HEK293 (cell line): ENCODE results near the gene TMEM19.

Experiments
- CTCF ChIA-PET: fragments of 350-600 bp; formaldehyde crosslinking; extraction: SDS; loops from one replicate; lab custom pipeline; 2021; ENCODE audit warnings: antibody characterized with exemption; lab: Yijun Ruan, JAX
- POLR2A ChIA-PET: fragments of 300-600 bp; formaldehyde crosslinking; extraction: SDS; loops from one replicate; lab custom pipeline; 2020; ENCODE audit warnings: antibody characterized with exemption, inconsistent platforms; lab: Yijun Ruan, JAX
- H3K27ac ChIP-seq: fragments of 200-500 bp; sonication (Bioruptor generic); 2 replicates; pipeline ENCODE4 v1.5.1; 2014; ENCODE audit warnings: low read depth, low read length, control low read depth, inconsistent platforms; ENCODE audit errors: extremely low read depth
- H3K36me3 ChIP-seq, 2 experiments: fragments of 200-500 bp in 1 of 2; sonication (Bioruptor generic) in 1 of 2; 1 replicate in 1 of 2; 2 replicates in 1 of 2; pipeline ENCODE4 v1.5.1; 2014 to 2017; ENCODE audit warnings: inconsistent platforms in 2 of 2, low read length in 2 of 2; ENCODE audit not compliant: control insufficient read depth in 2 of 2, insufficient read depth in 1 of 2
- H3K4me1 ChIP-seq: fragments of 200-500 bp; sonication (Bioruptor generic); 2 replicates; pipeline ENCODE4 v1.5.1; 2014; ENCODE audit warnings: mild to moderate bottlenecking, low read length, inconsistent platforms; ENCODE audit not compliant: control insufficient read depth, insufficient read depth
- H3K4me3 ChIP-seq: 2 replicates; pipeline ENCODE4 v1.5.1; 2011; ENCODE audit warnings: low read depth, mild to moderate bottlenecking, control low read depth, low read length, moderate library complexity
- H3K9me3 ChIP-seq: fragments of 200-500 bp; sonication (Bioruptor generic); 2 replicates; pipeline ENCODE4 v1.5.1; 2014; ENCODE audit warnings: low read depth, low read length, inconsistent platforms; ENCODE audit not compliant: control insufficient read depth, insufficient read depth
- BCL11B ChIP-seq: fragments of 450-650 bp; formaldehyde crosslinking; IDR thresholded peaks from 2 replicates; pipeline ENCODE4 v1.5.1; 2016; ENCODE audit warnings: low read depth, missing biosample characterization, missing genetic modification characterization
- GLI2 ChIP-seq: fragments of 450-650 bp; formaldehyde crosslinking; IDR thresholded peaks from 2 replicates; pipeline ENCODE4; 2017; ENCODE audit warnings: missing biosample characterization, missing genetic modification characterization, low read depth, borderline replicate concordance
- GLI4 ChIP-seq: fragments of 450-650 bp; formaldehyde crosslinking; IDR thresholded peaks from 2 replicates; pipeline ENCODE4 v1.5.1; 2016; ENCODE audit warnings: missing biosample characterization, missing genetic modification characterization
- HOXD13 ChIP-seq: sonication (generic); formaldehyde crosslinking; IDR thresholded peaks from 2 replicates; pipeline ENCODE4 v1.8.0; 2022; ENCODE audit warnings: missing genetic modification reagents, borderline replicate concordance
- OSR2 ChIP-seq: fragments of 450-650 bp; formaldehyde crosslinking; IDR thresholded peaks from 2 replicates; pipeline ENCODE4 v1.5.1; 2016; ENCODE audit warnings: missing biosample characterization, missing genetic modification characterization
- ZNF121 ChIP-seq: fragments of 450-650 bp; formaldehyde crosslinking; IDR thresholded peaks from 2 replicates; pipeline ENCODE4 v1.5.1; 2016; ENCODE audit warnings: missing biosample characterization, missing genetic modification characterization
- ZNF23 ChIP-seq: fragments of 450-650 bp; formaldehyde crosslinking; IDR thresholded peaks from 2 replicates; pipeline ENCODE4 v1.5.1; 2016; ENCODE audit warnings: missing biosample characterization, missing genetic modification characterization, borderline replicate concordance
- ZNF24 ChIP-seq: fragments of 450-650 bp; formaldehyde crosslinking; IDR thresholded peaks from 2 replicates; pipeline ENCODE4 v1.5.1; 2016; ENCODE audit warnings: missing biosample characterization, missing genetic modification characterization
- ZNF302 ChIP-seq: fragments of 450-650 bp; formaldehyde crosslinking; IDR thresholded peaks from 2 replicates; pipeline ENCODE4 v1.5.1; 2016; ENCODE audit warnings: missing biosample characterization, missing genetic modification characterization, low read depth
- ZNF366 ChIP-seq: fragments of 450-650 bp; formaldehyde crosslinking; conservative IDR thresholded peaks from 2 replicates; pipeline ENCODE4 v1.5.1; 2016; ENCODE audit warnings: missing biosample characterization, missing genetic modification characterization
- ZNF48 ChIP-seq: fragments of 450-650 bp; formaldehyde crosslinking; IDR thresholded peaks from 2 replicates; pipeline ENCODE4 v1.5.1; 2016; ENCODE audit warnings: missing biosample characterization, missing genetic modification characterization
- ZNF501 ChIP-seq: fragments of 450-650 bp; formaldehyde crosslinking; IDR thresholded peaks from 2 replicates; pipeline ENCODE4 v1.5.1; 2016; ENCODE audit warnings: missing biosample characterization, missing genetic modification characterization
- ZNF558 ChIP-seq: fragments of 450-650 bp; formaldehyde crosslinking; IDR thresholded peaks from 2 replicates; pipeline ENCODE4 v1.5.1; 2016; ENCODE audit warnings: missing biosample characterization, missing genetic modification characterization
- ZNF561 ChIP-seq: fragments of 450-650 bp; IDR thresholded peaks from 2 replicates; pipeline ENCODE4 v1.5.1; 2018; ENCODE audit warnings: missing biosample characterization, missing genetic modification characterization, borderline replicate concordance
- ZNF664 ChIP-seq: fragments of 450-650 bp; formaldehyde crosslinking; IDR thresholded peaks from 2 replicates; pipeline ENCODE4 v1.5.1; 2016; ENCODE audit warnings: missing biosample characterization, missing genetic modification characterization
- ZNF677 ChIP-seq: fragments of 450-650 bp; IDR thresholded peaks from 2 replicates; pipeline ENCODE4 v1.5.0; 2018; ENCODE audit warnings: missing biosample characterization, mild to moderate bottlenecking, missing genetic modification characterization, moderate library complexity
- ZNF701 ChIP-seq: fragments of 450-650 bp; formaldehyde crosslinking; IDR thresholded peaks from 2 replicates; pipeline ENCODE4 v1.5.1; 2016; ENCODE audit warnings: missing biosample characterization, missing genetic modification characterization
- ZNF791 ChIP-seq: fragments of 450-650 bp; formaldehyde crosslinking; IDR thresholded peaks from 2 replicates; pipeline ENCODE4 v1.5.1; 2016; ENCODE audit warnings: missing biosample characterization, missing genetic modification characterization
- ZXDB ChIP-seq: fragments of 450-650 bp; formaldehyde crosslinking; IDR thresholded peaks from 2 replicates; pipeline ENCODE4 v1.5.1; 2016; ENCODE audit warnings: missing biosample characterization, missing genetic modification characterization
- TF ChIP-seq, protein P1 (sequence below): fragments of 450-650 bp; formaldehyde crosslinking; IDR thresholded peaks from 2 replicates; pipeline ENCODE4 v1.5.1; 2016; ENCODE audit warnings: missing biosample characterization, missing genetic modification characterization
- TF ChIP-seq, protein P2 (sequence below): fragments of 450-650 bp; formaldehyde crosslinking; IDR thresholded peaks from 2 replicates; pipeline ENCODE4; 2016; ENCODE audit warnings: missing biosample characterization, missing genetic modification characterization
- TF ChIP-seq, protein P3 (sequence below): fragments of 450-650 bp; formaldehyde crosslinking; IDR thresholded peaks from 2 replicates; pipeline ENCODE4 v1.5.1; 2017; ENCODE audit warnings: missing biosample characterization, missing genetic modification characterization
- TF ChIP-seq, protein P4 (sequence below): fragments of 450-650 bp; formaldehyde crosslinking; IDR thresholded peaks from 2 replicates; pipeline ENCODE4 v1.5.1; 2016; ENCODE audit warnings: missing biosample characterization, missing genetic modification characterization
- TF ChIP-seq, protein P5 (sequence below): fragments of 450-650 bp; formaldehyde crosslinking; IDR thresholded peaks from 2 replicates; pipeline ENCODE4 v1.5.1; 2016; ENCODE audit warnings: missing biosample characterization, missing genetic modification characterization
- TF ChIP-seq, protein P6 (sequence below): fragments of 450-650 bp; formaldehyde crosslinking; IDR thresholded peaks from 2 replicates; pipeline ENCODE4 v1.5.1; 2016; ENCODE audit warnings: missing biosample characterization, missing genetic modification characterization, low read depth

Gene TMEM19

DNA sequence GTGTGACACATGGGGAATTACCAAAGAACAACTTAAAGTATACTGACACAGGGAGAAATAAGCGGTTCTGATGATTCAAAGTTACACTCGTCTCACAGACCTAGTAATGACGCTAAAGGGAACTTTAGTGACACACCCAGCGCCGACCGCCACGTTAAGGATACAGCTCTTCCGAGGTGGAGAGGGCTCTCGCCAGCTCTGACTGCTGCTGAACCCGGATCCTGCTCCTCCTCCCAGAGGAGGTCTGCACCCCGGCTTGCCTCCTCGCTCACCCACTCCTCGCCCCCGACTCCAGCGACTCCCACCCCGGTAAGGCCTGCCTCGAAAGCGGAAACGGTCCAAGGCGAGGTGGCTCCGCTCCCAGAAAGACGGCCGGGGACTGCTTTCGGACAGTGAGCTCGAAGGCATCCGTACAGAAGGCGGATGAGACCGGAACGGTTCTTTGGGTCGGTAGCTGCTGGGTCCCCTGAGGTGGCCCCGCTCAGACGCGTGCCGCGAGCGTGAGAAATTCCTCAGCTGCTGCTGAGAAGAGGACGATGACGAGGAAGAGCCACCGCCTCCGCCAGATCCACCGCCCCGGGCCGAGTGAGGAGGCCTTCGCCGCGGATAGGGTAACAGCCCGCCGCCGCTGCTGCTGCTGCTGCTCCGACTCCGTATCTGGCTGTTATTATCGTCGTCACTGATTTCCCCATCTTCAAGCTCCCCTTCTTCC lies 22.9 kb upstream of the TMEM19 start (continued):
- TF ChIP-seq ZNF561 (tag by site-specific recombination) (no peak), ZNF366 (tag by site-specific recombination) (no peak), ZNF501 (tag by site-specific recombination) (peak; percentile 18; the same call in 1 of the 2 replicates), GLI4 (tag by site-specific recombination) (no peak), ZNF121 (no peak), ZNF791 (tag by site-specific recombination) (no peak), ZXDB (no peak), BCL11B (tag by site-specific recombination) (no peak), ZNF302 (tag by site-specific recombination) (no peak)
- TF ChIP-seq, protein P1, sequence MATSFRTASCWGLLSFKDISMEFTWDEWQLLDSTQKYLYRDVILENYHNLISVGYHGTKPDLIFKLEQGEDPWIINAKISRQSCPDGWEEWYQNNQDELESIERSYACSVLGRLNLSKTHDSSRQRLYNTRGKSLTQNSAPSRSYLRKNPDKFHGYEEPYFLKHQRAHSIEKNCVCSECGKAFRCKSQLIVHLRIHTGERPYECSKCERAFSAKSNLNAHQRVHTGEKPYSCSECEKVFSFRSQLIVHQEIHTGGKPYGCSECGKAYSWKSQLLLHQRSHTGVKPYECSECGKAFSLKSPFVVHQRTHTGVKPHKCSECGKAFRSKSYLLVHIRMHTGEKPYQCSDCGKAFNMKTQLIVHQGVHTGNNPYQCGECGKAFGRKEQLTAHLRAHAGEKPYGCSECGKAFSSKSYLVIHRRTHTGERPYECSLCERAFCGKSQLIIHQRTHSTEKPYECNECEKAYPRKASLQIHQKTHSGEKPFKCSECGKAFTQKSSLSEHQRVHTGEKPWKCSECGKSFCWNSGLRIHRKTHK (tag by site-specific recombination) = no peak
- TF ChIP-seq, protein P2, sequence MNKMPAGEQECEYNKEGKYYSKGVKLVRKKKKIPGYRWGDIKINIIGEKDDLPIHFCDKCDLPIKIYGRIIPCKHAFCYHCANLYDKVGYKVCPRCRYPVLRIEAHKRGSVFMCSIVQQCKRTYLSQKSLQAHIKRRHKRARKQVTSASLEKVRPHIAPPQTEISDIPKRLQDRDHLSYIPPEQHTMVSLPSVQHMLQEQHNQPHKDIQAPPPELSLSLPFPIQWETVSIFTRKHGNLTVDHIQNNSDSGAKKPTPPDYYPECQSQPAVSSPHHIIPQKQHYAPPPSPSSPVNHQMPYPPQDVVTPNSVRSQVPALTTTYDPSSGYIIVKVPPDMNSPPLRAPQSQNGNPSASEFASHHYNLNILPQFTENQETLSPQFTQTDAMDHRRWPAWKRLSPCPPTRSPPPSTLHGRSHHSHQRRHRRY (tag by site-specific recombination) = no peak
- TF ChIP-seq, protein P3, sequence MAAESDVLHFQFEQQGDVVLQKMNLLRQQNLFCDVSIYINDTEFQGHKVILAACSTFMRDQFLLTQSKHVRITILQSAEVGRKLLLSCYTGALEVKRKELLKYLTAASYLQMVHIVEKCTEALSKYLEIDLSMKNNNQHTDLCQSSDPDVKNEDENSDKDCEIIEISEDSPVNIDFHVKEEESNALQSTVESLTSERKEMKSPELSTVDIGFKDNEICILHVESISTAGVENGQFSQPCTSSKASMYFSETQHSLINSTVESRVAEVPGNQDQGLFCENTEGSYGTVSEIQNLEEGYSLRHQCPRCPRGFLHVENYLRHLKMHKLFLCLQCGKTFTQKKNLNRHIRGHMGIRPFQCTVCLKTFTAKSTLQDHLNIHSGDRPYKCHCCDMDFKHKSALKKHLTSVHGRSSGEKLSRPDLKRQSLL (tag by site-specific recombination) = no peak
- TF ChIP-seq, protein P4, sequence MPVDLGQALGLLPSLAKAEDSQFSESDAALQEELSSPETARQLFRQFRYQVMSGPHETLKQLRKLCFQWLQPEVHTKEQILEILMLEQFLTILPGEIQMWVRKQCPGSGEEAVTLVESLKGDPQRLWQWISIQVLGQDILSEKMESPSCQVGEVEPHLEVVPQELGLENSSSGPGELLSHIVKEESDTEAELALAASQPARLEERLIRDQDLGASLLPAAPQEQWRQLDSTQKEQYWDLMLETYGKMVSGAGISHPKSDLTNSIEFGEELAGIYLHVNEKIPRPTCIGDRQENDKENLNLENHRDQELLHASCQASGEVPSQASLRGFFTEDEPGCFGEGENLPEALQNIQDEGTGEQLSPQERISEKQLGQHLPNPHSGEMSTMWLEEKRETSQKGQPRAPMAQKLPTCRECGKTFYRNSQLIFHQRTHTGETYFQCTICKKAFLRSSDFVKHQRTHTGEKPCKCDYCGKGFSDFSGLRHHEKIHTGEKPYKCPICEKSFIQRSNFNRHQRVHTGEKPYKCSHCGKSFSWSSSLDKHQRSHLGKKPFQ (tag by site-specific recombination) = no peak

DNA sequence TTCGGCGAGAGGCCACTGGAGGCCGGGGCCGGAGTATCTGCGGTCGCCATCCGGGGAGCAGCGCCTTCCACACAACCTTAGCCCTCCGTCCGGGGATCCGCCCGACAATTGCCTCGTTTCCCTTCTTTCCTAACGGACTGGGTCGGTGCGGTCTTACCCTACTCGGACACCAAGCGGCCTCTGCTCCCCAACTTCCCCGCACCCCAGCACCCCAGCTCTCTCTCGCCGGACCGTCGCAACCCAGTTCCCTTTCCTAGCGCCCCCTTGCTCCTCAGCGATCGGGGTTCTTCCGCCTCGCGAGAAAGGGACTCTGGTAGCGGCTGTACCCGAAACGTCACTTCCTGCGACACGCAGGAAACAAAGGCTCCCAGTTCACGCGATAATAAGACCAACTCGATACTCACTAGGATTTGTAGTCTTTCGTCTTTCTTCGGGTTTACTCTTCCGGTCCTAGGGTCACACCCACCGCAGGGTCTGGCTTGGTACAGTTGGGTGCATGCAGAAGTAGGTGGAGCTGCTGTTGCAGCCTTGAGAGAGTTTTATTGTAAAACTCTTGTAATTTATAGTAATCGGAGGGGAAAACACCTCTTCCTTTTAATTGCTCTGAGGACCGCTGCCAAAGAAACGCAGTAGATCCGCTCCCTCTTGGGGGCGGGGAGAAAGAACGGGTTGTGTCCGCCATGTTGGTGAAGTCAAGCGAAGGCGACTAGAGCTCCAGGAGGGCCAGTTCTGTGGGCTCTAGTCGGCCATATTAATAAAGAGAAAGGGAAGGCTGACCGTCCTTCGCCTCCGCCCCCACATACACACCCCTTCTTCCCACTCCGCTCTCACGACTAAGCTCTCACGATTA lies 22.1 kb upstream of the TMEM19 start, which contains the start of the genes THAP2 and ZFC3H1:
Gene THAP2 (plus strand): TSS at position 741 of the 850 bp plus-strand sequence. CDS start 209 bp downstream, outside the sequence.
Gene ZFC3H1 (minus strand): TSS at position 288 of the 850 bp plus-strand sequence. CDS start 238 bp downstream, at position 50.
- ChIA-PET POLR2A (interaction anchor here (1.0 to 2.9 kb wide), 11 partner anchors 12 to 91 kb away, joined by 3 to 90 read pairs (median 6); partner anchors contain the start of genes RAB21 and TMEM19), CTCF (interaction anchor here (0.6 to 1.5 kb wide), 8 partner anchors 27 to 601 kb away, joined by 3 to 5 read pairs (median 3); partner anchors contain the start of genes LGR5 and RAB21)
- H3K27ac ChIP-seq = peak within 1 kb of the TSS; percentile 83
- no peak for TF ChIP-seq ZNF677 (tag by site-specific recombination)
- no peak for TF ChIP-seq GLI2 (tag by site-specific recombination)
- TF ChIP-seq, protein P5, sequence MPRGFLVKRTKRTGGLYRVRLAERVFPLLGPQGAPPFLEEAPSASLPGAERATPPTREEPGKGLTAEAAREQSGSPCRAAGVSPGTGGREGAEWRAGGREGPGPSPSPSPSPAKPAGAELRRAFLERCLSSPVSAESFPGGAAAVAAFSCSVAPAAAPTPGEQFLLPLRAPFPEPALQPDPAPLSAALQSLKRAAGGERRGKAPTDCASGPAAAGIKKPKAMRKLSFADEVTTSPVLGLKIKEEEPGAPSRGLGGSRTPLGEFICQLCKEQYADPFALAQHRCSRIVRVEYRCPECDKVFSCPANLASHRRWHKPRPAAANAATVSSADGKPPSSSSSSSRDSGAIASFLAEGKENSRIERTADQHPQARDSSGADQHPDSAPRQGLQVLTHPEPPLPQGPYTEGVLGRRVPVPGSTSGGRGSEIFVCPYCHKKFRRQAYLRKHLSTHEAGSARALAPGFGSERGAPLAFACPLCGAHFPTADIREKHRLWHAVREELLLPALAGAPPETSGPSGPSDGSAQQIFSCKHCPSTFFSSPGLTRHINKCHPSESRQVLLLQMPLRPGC (tag by site-specific recombination) = no peak; the same call in 1 of the 2 replicates
- TF ChIP-seq ZNF664 = no peak
- TF ChIP-seq ZNF558 (tag by site-specific recombination) = peak; percentile 46; the same call in 1 of the 2 replicates
- TF ChIP-seq ZNF23 = no peak
- TF ChIP-seq ZNF24 = peak; percentile 25; the same call in 1 of the 2 replicates
- TF ChIP-seq ZNF48 = no peak
- no peak; the same call in 1 of the 2 replicates for TF ChIP-seq HOXD13 (CRISPR knock-in tag)
- TF ChIP-seq ZNF701 (tag by site-specific recombination) = no peak
- TF ChIP-seq OSR2 (tag by site-specific recombination) = no peak
- TF ChIP-seq, protein P6, sequence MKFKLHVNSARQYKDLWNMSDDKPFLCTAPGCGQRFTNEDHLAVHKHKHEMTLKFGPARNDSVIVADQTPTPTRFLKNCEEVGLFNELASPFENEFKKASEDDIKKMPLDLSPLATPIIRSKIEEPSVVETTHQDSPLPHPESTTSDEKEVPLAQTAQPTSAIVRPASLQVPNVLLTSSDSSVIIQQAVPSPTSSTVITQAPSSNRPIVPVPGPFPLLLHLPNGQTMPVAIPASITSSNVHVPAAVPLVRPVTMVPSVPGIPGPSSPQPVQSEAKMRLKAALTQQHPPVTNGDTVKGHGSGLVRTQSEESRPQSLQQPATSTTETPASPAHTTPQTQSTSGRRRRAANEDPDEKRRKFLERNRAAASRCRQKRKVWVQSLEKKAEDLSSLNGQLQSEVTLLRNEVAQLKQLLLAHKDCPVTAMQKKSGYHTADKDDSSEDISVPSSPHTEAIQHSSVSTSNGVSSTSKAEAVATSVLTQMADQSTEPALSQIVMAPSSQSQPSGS = no peak

More for the DNA sequence above, 22.1 kb upstream of the TMEM19 start, which contains the start of the genes THAP2 and ZFC3H1:
- Histone ChIP-seq H3K4me3 (peak within 1 kb of the TSS; percentile 71), H3K9me3 (no peaks in the 10 kb centered on the region), H3K36me3 (peaks cover 11 to 17% of the 10 kb centered on the region in 2 experiments), H3K4me1 (peaks cover 2% of the 10 kb centered on the region; the same call in 1 of the 2 replicates)
